HepG2 (cell line): ENCODE measurements around the gene TSHZ2. TPM values are rescaled to one million over a fixed set of nuclear protein-coding genes. Genes with fewer than 3 reads are reported as not detected.

Experiments used
- ATAC-seq: fragments of 200-7000 bp; cut with Tn5 transposase; 3 replicates; pipeline ENCODE4 v1.9.1; 2020; ENCODE audit warnings: mild to moderate bottlenecking, moderate library complexity
- BruUV-seq: library from RNA; stranded (reverse); fragments of 400-500 nt; replicated peaks from 2 replicates; lab custom pipeline; 2021; lab: Mats Ljungman, UMichigan
- CTCF ChIA-PET: fragments of 300-600 bp; formaldehyde crosslinking; extraction: SDS; loops from one replicate; lab custom pipeline; 2021; ENCODE audit warnings: low total read pairs, inconsistent platforms, low intra/inter-chr PET ratio; lab: Yijun Ruan, JAX
- POLR2A ChIA-PET: fragments of 350-600 bp; sonication (Branson Sonifier 250); formaldehyde crosslinking; loops from one replicate; lab custom pipeline; 2020; ENCODE audit warnings: antibody characterized with exemption, inconsistent platforms; lab: Yijun Ruan, JAX
- DNase-seq: peaks from one replicate; pipeline ENCODE4 v3.0.0-alpha.2; 2015; ENCODE audit warnings: low spot score
- FAIRE-seq: peaks from 3 replicates; lab custom pipeline; 2011; peaks lifted over from hg19 to GRCh38; lab: Jason Lieb, UNC
- H2AFZ ChIP-seq: one replicate; pipeline ENCODE4 v1.6.1; 2011; ENCODE audit warnings: low read length, inconsistent platforms
- H3K27ac ChIP-seq: fragments of 300-600 bp; 3 replicates; pipeline ENCODE4 v1.8.0; 2011; ENCODE audit warnings: mixed run types, mild to moderate bottlenecking, mixed read lengths, low read length, inconsistent platforms; ENCODE audit not compliant: insufficient read depth; ENCODE audit errors: extremely low read length
- H3K27me3 ChIP-seq, 2 experiments: fragments of 200-600 bp in 1 of 2; 2 replicates in 1 of 2; 3 replicates in 1 of 2; pipeline versions ENCODE4 v1.6.0 to v1.8.0; 2011; ENCODE audit warnings: low read length in 2 of 2, mild to moderate bottlenecking in 2 of 2, moderate library complexity in 2 of 2, inconsistent platforms in 1 of 2; ENCODE audit not compliant: insufficient read depth in 2 of 2, control insufficient read depth in 1 of 2
- H3K36me3 ChIP-seq, 2 experiments: fragments of 200-600 bp in 1 of 2; replicated peaks in 1 of 2; 2 replicates in 1 of 2; 3 replicates in 1 of 2; pipeline versions ENCODE4 v1.5.1 to v1.8.0; 2011; ENCODE audit warnings: low read length in 2 of 2, inconsistent platforms in 1 of 2; ENCODE audit not compliant: insufficient read depth in 2 of 2, control insufficient read depth in 1 of 2
- H3K4me1 ChIP-seq: 2 replicates; pipeline ENCODE4 v1.5.1; 2012; ENCODE audit warnings: low read length, inconsistent platforms; ENCODE audit not compliant: insufficient read depth
- H3K4me2 ChIP-seq: 2 replicates; pipeline ENCODE4 v1.6.0; 2011; ENCODE audit warnings: low read depth, low read length, inconsistent platforms
- H3K4me3 ChIP-seq, 3 experiments: fragments of 200-600 bp in 1 of 3; sonication (generic), shearing (Covaris generic) in 1 of 3; replicated peaks in 1 of 3; 2 replicates each; pipeline ENCODE4 v1.5.1; 2011 to 2016; ENCODE audit warnings: low read length in 3 of 3, inconsistent platforms in 2 of 3, low read depth in 2 of 3, mild to moderate bottlenecking in 2 of 3, control low read depth in 1 of 3, mixed read lengths in 1 of 3; ENCODE audit not compliant: insufficient read depth in 1 of 3
- H3K79me2 ChIP-seq: one replicate; pipeline ENCODE4 v1.6.1; 2011; ENCODE audit warnings: low read length, inconsistent platforms; ENCODE audit not compliant: insufficient read depth
- H3K9ac ChIP-seq: 2 replicates; pipeline ENCODE4 v1.6.0; 2011; ENCODE audit warnings: mild to moderate bottlenecking, low read depth, low read length, inconsistent platforms; ENCODE audit not compliant: insufficient read depth
- H3K9me3 ChIP-seq: 2 replicates; pipeline ENCODE4 v1.5.1; 2012; ENCODE audit warnings: mild to moderate bottlenecking, low read length
- H4K20me1 ChIP-seq: 2 replicates; pipeline ENCODE4 v1.6.0; 2011; ENCODE audit warnings: inconsistent platforms, mild to moderate bottlenecking, low read length, moderate library complexity; ENCODE audit not compliant: insufficient read depth
- AHR ChIP-seq: IDR thresholded peaks from 2 replicates; pipeline ENCODE4 v1.6.1; 2018; ENCODE audit warnings: missing genetic modification reagents, missing compliant biosample characterization
- NONO ChIP-seq, 2 experiments: fragments of 450-650 bp in 1 of 2; sonication (generic) in 1 of 2; formaldehyde crosslinking in 1 of 2; IDR thresholded peaks in 1 of 2; conservative IDR thresholded peaks in 1 of 2; 2 replicates each; pipeline versions ENCODE4 v1.6.1 to v1.8.0; 2017 to 2022; ENCODE audit warnings: mild to moderate bottlenecking in 1 of 2, missing genetic modification reagents in 1 of 2, moderate library complexity in 1 of 2
- SETDB1 ChIP-seq: sonication (generic); formaldehyde crosslinking; IDR thresholded peaks from 2 replicates; pipeline ENCODE4 v1.5.1; 2020; ENCODE audit warnings: missing genetic modification reagents, mild to moderate bottlenecking, borderline replicate concordance
- ZNF703 ChIP-seq: sonication (generic); formaldehyde crosslinking; IDR thresholded peaks from 2 replicates; pipeline ENCODE4 v1.5.1; 2020; ENCODE audit warnings: missing genetic modification reagents, mild to moderate bottlenecking, moderate library complexity, borderline replicate concordance
- ZNF713 ChIP-seq: sonication (generic); formaldehyde crosslinking; IDR thresholded peaks from 2 replicates; pipeline ENCODE4 v1.4.0; 2020; ENCODE audit warnings: mild to moderate bottlenecking, missing genetic modification reagents
- WGBS: methylation state at CpG from one replicate; pipeline ENCODE4 v1.1.6; 2017; ENCODE audit warnings: low lambda C conversion rate; 5-methylcytosine and 5-hydroxymethylcytosine counted together
- in situ Hi-C: cut with HindIII; loops from 2 replicates; pipeline ENCODE4 v1.10.0; 2017; ENCODE audit warnings: low pct_unique_long_range_greater_than_20kb; ENCODE audit not compliant: extremely low pct_ligation_motif_present
- intact Hi-C: fragments of 100-400 bp; cut with micrococcal nuclease; formaldehyde crosslinking; loops from one replicate; pipeline ENCODE4 v1.10.0; 2022; ENCODE audit not compliant: unreplicated experiment
- polyA plus RNA-seq, 8 experiments: library from polyadenylated mRNA; depleted of rRNA in 3 of 8; stranded (reverse) in 7 of 8; unstranded in 1 of 8; fragments of >200 nt; fragmentation: Illumina TruSeq in 4 of 8; extraction: Trizol in 4 of 8; gene quantifications; 2 replicates each; pipeline versions ENCODE4 v1.2.1 to v1.2.3, GENCODE V29; 2011 to 2016; ENCODE audit warnings: low read depth in 4 of 8, missing spikeins in 1 of 8, mixed read lengths in 1 of 8; ENCODE audit not compliant: insufficient read depth in 1 of 8
- total RNA-seq, 5 experiments: library from RNA; depleted of rRNA; stranded (reverse); fragments of >200 nt; fragmentation: Illumina TruSeq; extraction: Trizol; gene quantifications; 2 replicates each; pipeline ENCODE4 v1.2.3, GENCODE V29; 2016; ENCODE audit warnings: low read depth in 1 of 5
- TF ChIP-seq, protein P1 (sequence below): sonication (generic); formaldehyde crosslinking; IDR thresholded peaks from 2 replicates; pipeline ENCODE4 v1.5.0; 2020; ENCODE audit warnings: missing genetic modification reagents
- TF ChIP-seq, protein P2 (sequence below): sonication (generic); formaldehyde crosslinking; IDR thresholded peaks from 2 replicates; pipeline ENCODE4 v1.5.0; 2020; ENCODE audit warnings: mild to moderate bottlenecking, missing genetic modification reagents, moderate library complexity
- TF ChIP-seq, protein P3 (sequence below), 2 experiments: fragments of 450-650 bp in 1 of 2; sonication (generic) in 1 of 2; formaldehyde crosslinking in 1 of 2; IDR thresholded peaks; 2 replicates each; pipeline versions ENCODE4 v1.6.1 to v1.8.0; 2016 to 2022; ENCODE audit warnings: antibody characterized with exemption in 1 of 2, mild to moderate bottlenecking in 1 of 2, missing genetic modification reagents in 1 of 2

The TSHZ2 gene
- total and polyA plus RNA-seq, 2 of the 13 experiments (the other 11 are each of a cell fraction or from before 2014, with no cell fraction given): 0.01 TPM; not detected in 1

DNA sequence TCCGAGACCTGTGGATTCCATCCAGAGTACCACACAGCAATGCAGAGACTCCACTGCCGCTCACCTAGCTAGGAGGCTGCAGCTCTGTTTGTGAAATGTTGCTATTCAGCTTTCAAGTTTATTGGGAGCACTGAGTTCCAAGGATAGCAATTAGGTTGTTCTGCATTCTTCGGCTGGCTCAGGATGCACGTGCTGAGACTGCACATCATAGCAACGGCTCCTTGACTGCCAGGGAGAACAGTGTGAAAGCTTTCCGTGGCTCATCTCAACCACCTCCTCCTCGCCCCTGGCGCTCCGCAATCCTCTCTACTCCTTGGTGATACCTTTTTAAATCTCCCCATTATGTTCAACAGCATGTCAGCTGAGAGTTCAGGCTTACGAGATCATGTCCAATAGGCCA lies 116.6 kb downstream of the TSHZ2 start:
- FAIRE-seq: no peak
- BruUV-seq: no TSS peak

More for the DNA sequence above, 116.6 kb downstream of the TSHZ2 start:
- CTCF ChIA-PET: no interaction called here
- Histone ChIP-seq H3K27me3 (peaks cover 0 to 4% of the 10 kb centered on the region in 2 experiments; a peak in 1 of 5 replicates), H2AFZ (no peak overlapping the region), H4K20me1 (no peaks in the 10 kb centered on the region), H3K4me2 (no peak overlapping the region), H3K4me3 (no peak overlapping the region), H3K79me2 (no peaks in the 10 kb centered on the region), H3K9me3 (no peaks in the 10 kb centered on the region), H3K36me3 (no peaks in the 10 kb centered on the region), H3K9ac (no peak overlapping the region), H3K4me1 (peaks cover 42% of the 10 kb centered on the region), H3K27ac (no peak overlapping the region)
- DNase-seq: no peak
- POLR2A ChIA-PET: no interaction called here
- in situ Hi-C loops: loop anchor here (25.0 kb wide), 1 partner anchor 1124 kb away; the partner anchor contains the start of gene PFDN4
- intact Hi-C loops: no loop called here
- WGBS: 65% methylated on average over 10 of the region's 10 CpGs
- no peak for ATAC-seq
- TF ChIP-seq AHR: no peak
- TF ChIP-seq, protein P1, sequence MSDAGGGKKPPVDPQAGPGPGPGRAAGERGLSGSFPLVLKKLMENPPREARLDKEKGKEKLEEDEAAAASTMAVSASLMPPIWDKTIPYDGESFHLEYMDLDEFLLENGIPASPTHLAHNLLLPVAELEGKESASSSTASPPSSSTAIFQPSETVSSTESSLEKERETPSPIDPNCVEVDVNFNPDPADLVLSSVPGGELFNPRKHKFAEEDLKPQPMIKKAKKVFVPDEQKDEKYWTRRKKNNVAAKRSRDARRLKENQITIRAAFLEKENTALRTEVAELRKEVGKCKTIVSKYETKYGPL: no peak
- no peak for TF ChIP-seq ZNF713
- no peak for TF ChIP-seq NONO (IDR thresholded peaks at IDR 0.05)
- TF ChIP-seq NONO (CRISPR knock-in tag; conservative IDR thresholded peaks at IDR 0.05): no peak
- TF ChIP-seq ZNF703 (CRISPR knock-in tag): no peak
- TF ChIP-seq, protein P2, sequence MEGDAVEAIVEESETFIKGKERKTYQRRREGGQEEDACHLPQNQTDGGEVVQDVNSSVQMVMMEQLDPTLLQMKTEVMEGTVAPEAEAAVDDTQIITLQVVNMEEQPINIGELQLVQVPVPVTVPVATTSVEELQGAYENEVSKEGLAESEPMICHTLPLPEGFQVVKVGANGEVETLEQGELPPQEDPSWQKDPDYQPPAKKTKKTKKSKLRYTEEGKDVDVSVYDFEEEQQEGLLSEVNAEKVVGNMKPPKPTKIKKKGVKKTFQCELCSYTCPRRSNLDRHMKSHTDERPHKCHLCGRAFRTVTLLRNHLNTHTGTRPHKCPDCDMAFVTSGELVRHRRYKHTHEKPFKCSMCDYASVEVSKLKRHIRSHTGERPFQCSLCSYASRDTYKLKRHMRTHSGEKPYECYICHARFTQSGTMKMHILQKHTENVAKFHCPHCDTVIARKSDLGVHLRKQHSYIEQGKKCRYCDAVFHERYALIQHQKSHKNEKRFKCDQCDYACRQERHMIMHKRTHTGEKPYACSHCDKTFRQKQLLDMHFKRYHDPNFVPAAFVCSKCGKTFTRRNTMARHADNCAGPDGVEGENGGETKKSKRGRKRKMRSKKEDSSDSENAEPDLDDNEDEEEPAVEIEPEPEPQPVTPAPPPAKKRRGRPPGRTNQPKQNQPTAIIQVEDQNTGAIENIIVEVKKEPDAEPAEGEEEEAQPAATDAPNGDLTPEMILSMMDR (CRISPR knock-in tag): no peak
- TF ChIP-seq, protein P3, sequence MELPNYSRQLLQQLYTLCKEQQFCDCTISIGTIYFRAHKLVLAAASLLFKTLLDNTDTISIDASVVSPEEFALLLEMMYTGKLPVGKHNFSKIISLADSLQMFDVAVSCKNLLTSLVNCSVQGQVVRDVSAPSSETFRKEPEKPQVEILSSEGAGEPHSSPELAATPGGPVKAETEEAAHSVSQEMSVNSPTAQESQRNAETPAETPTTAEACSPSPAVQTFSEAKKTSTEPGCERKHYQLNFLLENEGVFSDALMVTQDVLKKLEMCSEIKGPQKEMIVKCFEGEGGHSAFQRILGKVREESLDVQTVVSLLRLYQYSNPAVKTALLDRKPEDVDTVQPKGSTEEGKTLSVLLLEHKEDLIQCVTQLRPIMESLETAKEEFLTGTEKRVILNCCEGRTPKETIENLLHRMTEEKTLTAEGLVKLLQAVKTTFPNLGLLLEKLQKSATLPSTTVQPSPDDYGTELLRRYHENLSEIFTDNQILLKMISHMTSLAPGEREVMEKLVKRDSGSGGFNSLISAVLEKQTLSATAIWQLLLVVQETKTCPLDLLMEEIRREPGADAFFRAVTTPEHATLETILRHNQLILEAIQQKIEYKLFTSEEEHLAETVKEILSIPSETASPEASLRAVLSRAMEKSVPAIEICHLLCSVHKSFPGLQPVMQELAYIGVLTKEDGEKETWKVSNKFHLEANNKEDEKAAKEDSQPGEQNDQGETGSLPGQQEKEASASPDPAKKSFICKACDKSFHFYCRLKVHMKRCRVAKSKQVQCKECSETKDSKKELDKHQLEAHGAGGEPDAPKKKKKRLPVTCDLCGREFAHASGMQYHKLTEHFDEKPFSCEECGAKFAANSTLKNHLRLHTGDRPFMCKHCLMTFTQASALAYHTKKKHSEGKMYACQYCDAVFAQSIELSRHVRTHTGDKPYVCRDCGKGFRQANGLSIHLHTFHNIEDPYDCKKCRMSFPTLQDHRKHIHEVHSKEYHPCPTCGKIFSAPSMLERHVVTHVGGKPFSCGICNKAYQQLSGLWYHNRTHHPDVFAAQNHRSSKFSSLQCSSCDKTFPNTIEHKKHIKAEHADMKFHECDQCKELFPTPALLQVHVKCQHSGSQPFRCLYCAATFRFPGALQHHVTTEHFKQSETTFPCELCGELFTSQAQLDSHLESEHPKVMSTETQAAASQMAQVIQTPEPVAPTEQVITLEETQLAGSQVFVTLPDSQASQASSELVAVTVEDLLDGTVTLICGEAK (IDR thresholded peaks at IDR 0.05): no peak
- TF ChIP-seq, protein P3 (CRISPR knock-in tag; IDR thresholded peaks at IDR 0.05): no peak
- TF ChIP-seq SETDB1 (CRISPR knock-in tag): no peak
